Stimulated activated CD4-positive, alpha-beta T cell treated with anti-CD3 and anti-CD28 coated beads, Interleukin-2, amount 100 ng/mL, for 24 hours (primary cell): ENCODE measurements around the gene PCSK5.

Experiments
- DNase-seq, 2 donors: peaks; one replicate each; pipeline ENCODE4 v3.0.0-alpha.2; 2020

The PCSK5 gene

DNA sequence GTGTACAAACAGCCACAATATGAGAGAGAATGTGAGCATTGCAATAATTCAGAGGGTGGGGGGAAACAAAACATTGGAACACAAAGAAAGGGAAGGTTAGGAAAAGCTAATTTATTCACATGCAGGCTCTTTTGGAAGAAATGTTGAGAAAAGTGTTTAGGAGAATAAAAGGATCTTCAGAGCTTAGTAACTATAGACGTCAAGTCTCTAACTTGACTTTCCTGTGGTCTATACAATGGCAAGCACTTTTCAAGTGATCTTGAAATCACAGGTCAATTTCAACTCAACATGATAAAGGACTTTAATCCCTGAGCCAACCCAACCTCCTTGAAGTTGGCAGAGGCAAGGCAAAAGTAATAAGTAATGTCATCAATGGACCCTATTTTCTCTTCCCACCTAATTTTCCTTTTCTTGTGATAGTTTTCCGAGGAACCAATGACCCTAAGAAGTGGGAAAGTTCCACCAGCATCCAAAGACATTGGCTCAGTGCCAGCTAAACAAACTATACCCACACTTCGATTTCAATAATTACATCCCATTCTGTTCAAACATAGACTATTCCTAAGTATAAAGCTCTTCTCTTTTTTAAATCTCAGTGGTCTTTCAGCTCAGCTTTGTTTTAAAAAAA is 480.0 kb downstream of the PCSK5 start:
- DNase-seq, result no peak

DNA sequence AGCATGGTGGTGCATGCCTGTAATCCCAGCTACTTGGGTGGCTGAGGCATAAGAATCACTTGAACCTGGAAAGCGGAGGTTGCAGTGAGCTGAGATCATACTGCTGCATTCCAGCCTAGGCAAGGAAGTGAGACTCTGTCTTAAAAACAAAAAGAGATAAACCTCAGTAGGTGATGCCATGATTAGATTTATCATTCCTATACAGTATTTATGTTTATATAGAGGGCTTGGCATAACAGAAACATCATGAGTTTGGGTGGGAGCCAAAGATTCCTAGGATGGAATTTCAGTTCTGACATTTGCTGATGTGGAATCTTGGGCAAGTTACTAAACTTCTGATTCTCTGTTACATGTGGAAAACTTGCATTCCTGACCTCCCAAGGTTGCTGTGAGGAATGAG is 481.4 kb downstream of the PCSK5 start:
- DNase-seq, result no peak

DNA sequence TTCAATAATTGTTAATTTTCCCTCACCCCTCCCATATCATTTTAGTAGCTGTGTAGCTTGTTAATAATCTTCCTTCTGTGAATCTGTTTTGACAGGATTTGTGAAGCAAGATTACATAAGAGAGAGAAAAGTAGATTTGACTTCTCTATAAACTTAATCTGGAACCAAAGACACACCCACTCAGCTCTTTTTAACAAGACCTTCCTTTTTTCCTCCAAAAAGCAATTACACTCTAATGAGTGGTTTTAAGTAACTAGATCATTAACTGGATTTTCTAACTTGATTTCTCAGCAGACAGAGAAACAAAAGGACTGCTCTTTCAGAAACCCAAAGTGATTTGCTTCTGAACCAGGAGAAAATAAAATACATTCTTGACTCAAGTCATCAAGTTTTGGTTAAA is 481.9 kb downstream of the PCSK5 start:
- DNase-seq, result no peak

- no peak for DNase-seq
Measured at GRCh38 chr9:76373173-76373783, 482.8 kb downstream of the PCSK5 start.

DNA sequence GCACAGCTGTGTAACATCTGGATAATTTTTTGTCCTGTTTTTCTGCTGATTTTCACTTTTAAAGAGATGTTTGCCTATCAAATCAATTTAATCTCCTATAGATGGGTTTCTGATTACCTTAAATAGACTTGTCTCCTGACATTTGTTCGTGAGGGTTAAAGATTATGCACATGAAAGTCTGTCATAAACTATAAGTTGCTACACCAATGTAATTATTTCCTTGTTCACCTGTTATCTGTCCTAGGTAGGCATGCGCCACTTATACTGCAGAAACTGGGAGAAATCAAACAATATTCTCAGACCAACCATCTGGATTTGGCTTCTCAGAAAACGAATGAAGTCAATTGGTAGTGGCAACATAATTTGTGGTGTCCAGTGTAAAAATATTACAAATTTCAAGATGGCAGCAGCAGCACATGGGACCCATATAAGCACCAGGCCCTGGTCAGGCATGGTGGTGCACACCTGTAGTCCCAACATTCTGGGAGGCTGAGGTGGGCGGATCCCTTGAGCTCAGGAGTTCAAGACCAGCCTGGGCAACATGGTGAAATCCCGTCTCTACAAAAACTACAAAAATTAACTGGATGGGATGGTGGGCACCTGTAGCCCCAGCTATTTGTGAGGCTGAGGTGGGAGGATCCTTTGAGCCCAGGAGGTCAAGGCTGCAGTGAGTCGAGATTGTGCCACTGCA is 483.5 kb downstream of the PCSK5 start:
- no peak for DNase-seq

GRCh38 chr9:76374783-76375559 is 484.5 kb downstream of the PCSK5 start:
- DNase-seq, result no peak

DNA sequence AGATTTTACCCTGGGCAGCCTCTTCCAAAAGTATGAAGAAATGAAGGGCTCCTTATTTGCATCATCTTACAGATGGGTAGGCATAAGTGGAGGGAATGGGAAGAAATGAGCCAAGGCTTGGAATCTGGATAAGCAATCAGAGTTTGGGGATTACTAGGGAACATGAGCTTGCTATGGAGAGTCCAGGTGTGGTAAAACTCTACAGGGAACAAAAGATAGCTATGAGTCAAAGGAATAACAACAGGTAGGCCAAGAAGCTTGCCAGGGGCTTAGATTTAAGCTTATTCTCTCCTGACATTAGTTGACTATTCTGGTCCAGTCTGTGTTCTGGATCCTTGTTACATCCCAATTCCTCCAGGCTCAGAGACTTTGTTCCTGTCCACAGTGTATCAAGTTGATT is 487.3 kb downstream of the PCSK5 start:
- DNase-seq, result no peak

DNA sequence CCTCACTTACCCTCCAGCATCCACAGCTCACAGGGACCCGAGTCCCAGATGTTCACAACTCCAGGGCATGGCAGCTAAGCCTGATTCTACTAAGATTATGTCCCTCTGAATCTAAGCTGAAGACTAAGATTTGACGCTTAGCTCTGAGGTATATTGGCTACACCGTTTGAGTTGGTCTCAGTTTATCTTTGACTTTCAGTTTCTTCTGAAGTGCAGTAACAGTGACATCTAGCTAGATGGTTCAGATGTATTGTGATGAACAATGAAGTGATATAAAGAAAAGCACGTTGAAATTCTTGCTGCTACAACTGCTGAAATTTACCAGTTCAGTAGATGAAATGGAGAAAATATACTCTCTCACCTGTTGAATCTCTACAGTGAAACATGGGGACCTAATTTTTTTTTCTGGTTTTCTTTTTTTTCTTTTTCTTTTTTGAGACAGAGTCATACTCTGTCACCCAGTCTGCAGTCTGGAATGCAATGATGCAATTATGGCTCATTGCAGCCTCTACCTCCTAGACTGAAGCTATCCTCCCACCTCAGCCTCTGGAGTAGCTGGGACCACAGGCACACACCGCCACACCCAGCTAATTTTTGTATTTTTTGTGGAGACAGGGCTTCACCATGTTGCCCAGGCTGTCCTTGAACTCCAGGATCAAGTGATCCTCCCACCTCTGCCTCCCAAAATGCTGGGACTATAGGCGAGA is 488.0 kb downstream of the PCSK5 start:
- DNase-seq, result no peak

GRCh38 chr9:76379494-76379893 is 489.0 kb downstream of the PCSK5 start:
- DNase-seq, result no peak

DNA sequence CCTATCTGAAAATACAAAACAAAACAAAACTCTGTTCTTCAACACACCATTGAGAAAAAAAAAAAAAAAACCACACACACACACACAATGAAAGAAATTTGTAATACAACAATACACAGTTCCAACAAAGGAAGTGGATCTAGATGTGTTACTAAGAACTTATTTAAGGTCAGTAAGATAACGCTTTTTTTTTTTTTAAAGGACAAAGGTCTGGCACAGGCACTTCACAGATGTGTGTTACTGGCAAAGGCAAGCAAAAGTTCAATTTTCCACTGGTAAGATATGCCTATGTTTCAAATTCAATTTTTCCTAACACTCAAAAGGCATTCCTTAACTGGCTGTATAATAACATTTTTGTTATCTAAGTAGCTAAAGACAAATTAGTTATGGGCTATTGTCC is 500.2 kb downstream of the PCSK5 start:
- no peak for DNase-seq

GRCh38 chr9:76394195-76394959 is 503.9 kb downstream of the PCSK5 start, which contains the start of gene RFK:
Gene RFK (minus strand): TSS chr9:76394426. CDS start chr9:76394171, 255 bp downstream.
- peak; percentile 95 to 96 for DNase-seq

DNA sequence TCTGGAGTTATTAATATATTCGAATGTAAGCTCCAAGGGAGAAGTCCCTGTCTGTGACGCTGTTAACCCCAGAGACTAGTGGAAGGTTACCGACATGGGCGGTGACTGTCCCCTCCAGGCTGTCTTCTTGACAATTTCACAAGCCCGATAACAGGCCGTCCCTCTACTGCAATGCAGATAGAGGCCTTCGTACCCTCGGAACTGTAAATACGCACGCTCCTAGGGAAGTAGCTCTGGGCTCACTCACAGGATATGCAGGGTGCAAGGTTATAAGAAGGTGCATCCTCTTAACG is 504.4 kb downstream of the PCSK5 start:
- peak; percentile 50 to 54 for DNase-seq

GRCh38 chr9:76395381-76395780 is 504.9 kb downstream of the PCSK5 start:
- DNase-seq, result no peak

DNA sequence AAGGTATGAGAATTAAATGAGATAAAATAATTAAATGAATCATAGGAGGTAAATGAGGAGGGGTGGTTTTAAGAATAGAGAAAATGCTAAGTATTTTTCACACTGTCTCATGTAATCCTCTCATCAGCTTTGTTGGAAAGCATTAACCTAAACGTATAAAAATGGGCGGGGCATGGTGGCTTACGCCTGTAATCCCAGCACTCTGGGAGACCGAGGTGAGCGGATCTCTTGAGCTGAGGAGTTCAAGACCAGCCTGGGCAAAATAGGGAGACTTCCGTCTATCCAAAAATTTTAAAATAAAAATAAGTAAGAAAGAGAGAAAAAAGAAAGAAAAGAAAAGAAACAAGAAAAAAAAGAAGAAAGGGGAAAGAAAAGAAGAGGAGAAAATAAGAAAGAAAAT is 505.7 kb downstream of the PCSK5 start:
- no peak for DNase-seq

DNA sequence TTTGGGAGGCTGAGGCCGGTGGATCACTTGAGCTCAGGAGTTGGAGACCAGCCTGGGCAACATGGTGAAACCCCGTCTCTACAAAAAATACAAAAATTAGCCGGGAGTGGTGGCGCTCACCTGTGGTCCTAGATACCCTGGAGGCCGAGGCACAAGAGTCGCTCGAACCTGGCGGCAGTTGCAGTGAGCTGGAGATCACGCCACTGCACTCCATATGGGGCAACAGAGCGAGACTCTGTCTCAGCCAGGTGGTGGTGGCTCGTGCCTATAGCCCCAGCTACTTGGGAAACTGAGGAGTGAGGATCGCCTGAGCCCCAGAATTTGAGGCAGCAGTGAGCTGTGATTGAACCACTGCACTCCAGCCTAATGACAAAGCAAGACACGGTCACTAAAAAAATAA is 506.1 kb downstream of the PCSK5 start:
- no peak for DNase-seq

- no peak for DNase-seq
Measured at GRCh38 chr9:76399856-76400255, 509.4 kb downstream of the PCSK5 start.

DNA sequence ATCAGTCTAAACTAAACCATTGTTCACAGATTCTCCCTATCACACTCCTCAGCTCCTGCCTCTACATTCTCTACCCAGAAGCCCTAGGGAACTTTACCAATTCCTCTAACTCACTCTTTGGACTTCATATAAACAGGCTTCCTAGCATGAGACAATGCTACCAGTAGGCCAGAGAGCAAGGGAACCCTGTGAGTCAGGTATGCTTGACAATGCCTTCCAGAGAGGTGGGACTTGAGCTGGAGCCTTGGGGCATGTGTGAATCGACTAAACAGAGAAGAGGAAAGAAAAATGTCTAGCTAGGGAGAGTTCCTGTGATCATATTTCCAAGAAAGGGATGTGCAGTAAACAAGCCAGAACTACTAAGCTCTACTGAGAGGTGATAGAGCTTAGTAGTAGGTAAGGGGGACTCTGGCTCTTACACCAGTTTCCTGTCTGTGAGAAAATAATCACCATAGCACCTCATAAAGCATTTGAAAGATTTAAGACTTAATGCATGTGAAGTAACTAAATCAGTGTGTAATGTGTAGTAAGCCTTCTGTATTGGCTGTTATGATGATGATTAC is 510.1 kb downstream of the PCSK5 start:
- DNase-seq, result no peak

- no peak for DNase-seq
Measured at GRCh38 chr9:76401176-76401575, 510.7 kb downstream of the PCSK5 start.

DNA sequence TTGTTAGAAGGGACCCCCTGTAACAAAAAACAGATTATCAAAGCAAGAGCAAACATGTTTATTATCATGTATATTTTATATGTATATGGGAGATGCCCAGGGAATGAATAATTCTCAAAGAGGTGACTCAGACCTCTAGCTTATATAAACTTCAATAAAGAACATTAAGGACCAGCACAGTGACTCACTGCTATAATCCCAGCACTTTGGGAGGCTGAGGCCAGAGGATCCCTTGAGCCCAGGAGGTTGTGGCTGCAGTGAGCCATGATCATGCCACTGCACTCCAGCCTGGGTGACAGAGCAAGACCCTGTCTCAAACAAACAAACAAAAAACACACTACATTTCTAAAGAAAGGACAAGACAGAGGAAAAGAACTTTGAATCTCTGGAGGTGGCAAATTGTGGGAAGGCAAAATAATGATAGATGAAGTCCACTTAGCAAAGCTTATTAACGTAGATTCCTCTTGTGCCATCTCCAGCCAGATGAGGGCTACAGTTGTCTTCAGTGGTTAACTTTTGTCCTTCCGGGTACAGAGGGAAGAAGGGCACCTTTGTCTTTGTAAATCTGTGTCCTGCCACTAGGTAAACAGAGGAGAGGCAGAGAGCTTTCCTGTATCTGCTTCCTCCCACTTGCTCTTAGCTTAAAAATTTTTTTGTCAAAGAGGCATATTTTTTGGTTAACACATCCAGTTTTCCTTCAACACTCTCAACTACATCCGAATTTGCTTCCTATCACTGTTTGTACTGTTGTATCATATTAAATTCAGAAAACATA is 511.3 kb downstream of the PCSK5 start:
- no peak for DNase-seq

- peak in 1 of 2 donors; percentile 29 for DNase-seq
Measured at GRCh38 chr9:76403352-76403751, 512.9 kb downstream of the PCSK5 start.

DNA sequence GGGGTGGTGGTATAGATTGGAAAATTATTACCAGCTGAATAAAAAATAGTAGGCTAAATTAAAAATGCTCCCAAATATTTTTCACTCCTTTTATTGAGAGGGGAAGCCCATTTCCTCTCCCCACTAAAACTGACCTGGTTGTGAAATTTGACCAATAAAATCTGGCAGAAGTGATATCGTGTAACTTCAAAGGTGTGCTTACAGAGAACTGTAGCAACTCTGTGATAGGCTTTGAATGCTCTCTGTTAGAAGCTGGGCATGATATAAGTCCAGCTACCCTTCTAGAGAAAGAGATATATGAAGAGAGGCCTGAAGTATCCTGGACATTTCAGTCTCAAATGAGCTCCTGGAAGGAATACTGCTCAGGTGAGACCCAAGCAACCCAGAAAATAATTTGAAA is 513.9 kb downstream of the PCSK5 start:
- no peak for DNase-seq
